CD4-positive, alpha-beta T cell (primary cell): Measurements from ENCODE around the gene RAB25. TPM values are rescaled to one million over a fixed set of nuclear protein-coding genes. Genes with fewer than 3 reads are reported as not detected.
"Not testable (repeated sequence)": the region's sequence is repeated elsewhere in the genome, so short reads cannot be mapped to it uniquely, and the experiment has no call there.

Experiments
- ATAC-seq: fragments of 200-7000 bp; cut with Tn5 transposase; one replicate; pipeline ENCODE4 v1.10.0; 2022; ENCODE audit warnings: mild to moderate bottlenecking; ENCODE audit not compliant: poor library complexity
- CTCF ChIA-PET: fragments of 350-600 bp; sonication (Branson Sonifier 250); formaldehyde crosslinking; loops from one replicate; lab custom pipeline; 2021; ENCODE audit warnings: antibody characterized with exemption, inconsistent platforms; lab: Charles Lee
- POLR2A ChIA-PET: fragments of 350-600 bp; sonication (Branson Sonifier 250); formaldehyde crosslinking; loops from one replicate; lab custom pipeline; 2021; ENCODE audit warnings: antibody characterized with exemption, inconsistent platforms; lab: Charles Lee
- DNase-seq, 14 experiments: peaks; one replicate each; pipeline ENCODE4 v3.0.0-alpha.2; 2013 to 2020; ENCODE audit warnings: mixed read lengths in 2 of 14
- H3K27ac ChIP-seq, 2 donors: one replicate each; pipeline versions ENCODE4 v1.5.1 to v1.7.0; 2013; ENCODE audit warnings: low read length in 2 of 2, low read depth in 1 of 2, mild to moderate bottlenecking in 1 of 2
- H3K27me3 ChIP-seq, 2 experiments: 1 replicate in 1 of 2; 2 replicates in 1 of 2; pipeline versions ENCODE4 v1.6.1 to v1.7.0; 2013; ENCODE audit warnings: low read length in 2 of 2, control low read depth in 1 of 2, mild to moderate bottlenecking in 1 of 2, moderate library complexity in 1 of 2; ENCODE audit not compliant: insufficient read depth in 2 of 2, control insufficient read depth in 1 of 2
- H3K36me3 ChIP-seq: one replicate; pipeline ENCODE4 v1.6.1; 2013; ENCODE audit warnings: low read length, control low read depth; ENCODE audit not compliant: insufficient read depth
- H3K4me1 ChIP-seq: one replicate; pipeline ENCODE4 v1.6.1; 2013; ENCODE audit warnings: low read length, control low read depth; ENCODE audit not compliant: insufficient read depth
- H3K4me3 ChIP-seq: one replicate; pipeline ENCODE4 v1.5.1; 2013; ENCODE audit warnings: mild to moderate bottlenecking, low read length, moderate library complexity
- H3K9me3 ChIP-seq, 2 experiments: 1 replicate in 1 of 2; 2 replicates in 1 of 2; pipeline versions ENCODE4 v1.6.1 to v1.7.0; 2013; ENCODE audit warnings: low read length in 2 of 2, mild to moderate bottlenecking in 2 of 2, control low read depth in 1 of 2, moderate library complexity in 1 of 2; ENCODE audit not compliant: control insufficient read depth in 1 of 2, insufficient read depth in 1 of 2
- H3K27ac Mint-ChIP-seq: one replicate; pipeline ENCODE4 v1.8.0; 2020; ENCODE audit warnings: mixed read lengths
- H3K27me3 Mint-ChIP-seq: one replicate; pipeline ENCODE4 v1.8.0; 2021; ENCODE audit warnings: mixed read lengths
- H3K36me3 Mint-ChIP-seq: one replicate; pipeline ENCODE4 v1.8.0; 2021; ENCODE audit warnings: low read depth, mixed read lengths
- H3K4me1 Mint-ChIP-seq: one replicate; pipeline ENCODE4 v1.8.0; 2021; ENCODE audit warnings: low read depth, mixed read lengths
- H3K4me3 Mint-ChIP-seq: one replicate; pipeline ENCODE4 v1.8.0; 2020; ENCODE audit warnings: mild to moderate bottlenecking, mixed read lengths
- H3K9me3 Mint-ChIP-seq: one replicate; pipeline ENCODE4 v1.8.0; 2020; ENCODE audit warnings: mixed read lengths
- intact Hi-C, 2 experiments: fragments of 100-400 bp; cut with DNase I in 1 of 2; cut with micrococcal nuclease in 1 of 2; formaldehyde crosslinking; loops; one replicate each; pipeline versions ENCODE4 v1.15.1 to v1.9.0; 2023 to 2025; cut with DNase I, micrococcal nuclease
- total RNA-seq, 174 experiments: library from RNA in 2 of 174; stranded (reverse) in 2 of 174; gene quantifications; one replicate each; pipeline ENCODE4 v1.2.3 and lab custom pipeline; 2021 to 2026
- TF ChIP-seq, protein P1 (sequence below): fragments of 200-600 bp; IDR thresholded peaks from one replicate; pipeline ENCODE4 v1.8.0; 2022; ENCODE audit warnings: antibody characterized with exemption, mild to moderate bottlenecking

Gene RAB25
- total RNA-seq, 2 experiments from 2014 or later, result 0.58 to 1.3 TPM

DNA sequence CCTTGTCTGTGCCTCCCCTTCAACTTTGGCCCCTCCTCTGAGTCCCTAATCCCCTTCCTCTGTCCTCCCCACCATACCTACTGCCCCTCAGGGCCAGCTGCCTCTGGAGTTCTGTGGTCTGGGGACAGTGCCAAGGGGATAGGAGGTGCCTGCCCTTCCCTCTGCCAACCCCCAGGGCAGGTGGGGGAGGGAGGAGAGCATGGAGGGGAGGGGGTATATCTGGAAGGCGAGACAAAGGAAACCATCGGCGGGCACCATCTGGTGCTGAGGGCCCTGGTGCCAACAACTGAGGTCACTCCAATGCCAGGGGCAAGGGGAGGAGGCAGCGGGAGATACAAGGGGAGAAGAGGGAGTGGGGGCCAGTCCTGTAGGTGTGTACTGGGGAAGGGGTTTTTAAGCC, 9.6 kb downstream of the RAB25 start:
- POLR2A ChIA-PET, result no interaction called here
- Mint-ChIP-seq H3K36me3 (no peaks in the 10 kb centered on the region), H3K27ac (no peak overlapping the region), H3K4me1 (peaks cover 6% of the 10 kb centered on the region), H3K9me3 (no peaks in the 10 kb centered on the region), H3K27me3 (no peaks in the 10 kb centered on the region), H3K4me3 (no peak overlapping the region)
- H3K27me3 ChIP-seq, result no peaks in the 10 kb centered on the region
- ATAC-seq (no peak), DNase-seq (no peak)
- no peaks in the 10 kb centered on the region for H3K9me3 ChIP-seq
- CTCF ChIA-PET, result no interaction called here
- TF ChIP-seq, protein P1, sequence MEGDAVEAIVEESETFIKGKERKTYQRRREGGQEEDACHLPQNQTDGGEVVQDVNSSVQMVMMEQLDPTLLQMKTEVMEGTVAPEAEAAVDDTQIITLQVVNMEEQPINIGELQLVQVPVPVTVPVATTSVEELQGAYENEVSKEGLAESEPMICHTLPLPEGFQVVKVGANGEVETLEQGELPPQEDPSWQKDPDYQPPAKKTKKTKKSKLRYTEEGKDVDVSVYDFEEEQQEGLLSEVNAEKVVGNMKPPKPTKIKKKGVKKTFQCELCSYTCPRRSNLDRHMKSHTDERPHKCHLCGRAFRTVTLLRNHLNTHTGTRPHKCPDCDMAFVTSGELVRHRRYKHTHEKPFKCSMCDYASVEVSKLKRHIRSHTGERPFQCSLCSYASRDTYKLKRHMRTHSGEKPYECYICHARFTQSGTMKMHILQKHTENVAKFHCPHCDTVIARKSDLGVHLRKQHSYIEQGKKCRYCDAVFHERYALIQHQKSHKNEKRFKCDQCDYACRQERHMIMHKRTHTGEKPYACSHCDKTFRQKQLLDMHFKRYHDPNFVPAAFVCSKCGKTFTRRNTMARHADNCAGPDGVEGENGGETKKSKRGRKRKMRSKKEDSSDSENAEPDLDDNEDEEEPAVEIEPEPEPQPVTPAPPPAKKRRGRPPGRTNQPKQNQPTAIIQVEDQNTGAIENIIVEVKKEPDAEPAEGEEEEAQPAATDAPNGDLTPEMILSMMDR, result no peak
- H3K27ac ChIP-seq, result no peak overlapping the region
- peaks cover 6% of the 10 kb centered on the region for H3K4me1 ChIP-seq
- no peak overlapping the region for H3K4me3 ChIP-seq
- H3K36me3 ChIP-seq, result no peaks in the 10 kb centered on the region
- intact Hi-C loops, result no loop called here

DNA sequence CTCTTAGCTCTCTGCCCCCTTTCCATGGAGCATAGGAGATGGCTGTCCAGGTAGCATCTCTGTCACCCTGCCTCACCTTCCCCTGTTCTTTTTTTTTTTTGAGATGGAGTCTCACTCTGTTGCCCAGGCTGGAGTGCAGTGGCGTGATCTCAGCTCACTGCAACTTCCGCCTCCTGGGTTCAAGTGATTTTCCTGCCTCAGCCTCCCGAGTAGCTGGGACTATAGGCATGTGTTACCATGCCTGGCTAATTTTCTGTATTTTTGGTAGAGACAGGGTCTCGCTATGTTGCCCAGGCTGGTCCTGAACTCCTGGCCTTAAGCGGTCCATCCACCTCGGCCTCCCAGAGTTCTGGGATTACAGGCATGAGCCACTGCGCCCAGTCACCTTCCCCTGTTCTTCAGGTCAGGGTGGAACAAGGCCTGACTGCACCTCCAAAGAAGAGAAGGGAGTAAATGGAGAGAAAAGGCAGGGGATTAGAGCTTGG, 10.4 kb downstream of the RAB25 start:
- CTCF ChIA-PET, ATAC-seq, H3K27ac ChIP-seq, H3K27ac Mint-ChIP-seq, H3K9me3 Mint-ChIP-seq, H3K4me1 ChIP-seq, intact Hi-C loops, H3K4me3 Mint-ChIP-seq, H3K36me3 ChIP-seq, POLR2A ChIA-PET, H3K27me3 ChIP-seq, H3K4me3 ChIP-seq, H3K9me3 ChIP-seq, H3K36me3 Mint-ChIP-seq, H3K4me1 Mint-ChIP-seq, H3K27me3 Mint-ChIP-seq, DNase-seq: not testable (repeated sequence)

DNA sequence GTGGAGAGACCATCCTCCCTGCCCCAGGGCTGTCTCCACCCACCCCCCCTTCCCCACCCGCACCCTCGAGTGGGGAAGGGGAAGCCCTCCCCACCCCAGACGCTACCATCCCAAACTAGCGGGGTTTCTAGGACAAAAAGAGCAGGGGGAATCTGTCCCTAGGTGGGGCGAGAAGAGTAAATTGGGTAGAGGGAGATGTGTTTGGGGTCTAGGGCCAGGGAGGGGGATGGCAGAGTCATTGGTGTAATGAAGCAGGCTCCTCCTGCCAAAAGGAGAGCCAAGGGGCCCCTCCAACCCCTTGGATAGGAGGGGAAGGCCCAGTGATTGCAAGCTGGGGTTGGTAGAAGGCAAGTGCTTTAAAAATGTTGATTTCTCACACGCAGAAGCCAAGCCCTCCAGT, 11.3 kb downstream of the RAB25 start:
- TF ChIP-seq, protein P1, result no peak
- Histone ChIP-seq H3K36me3 (no peaks in the 10 kb centered on the region), H3K27me3 (no peaks in the 10 kb centered on the region), H3K27ac (no peak overlapping the region), H3K9me3 (no peaks in the 10 kb centered on the region), H3K4me1 (no peaks in the 10 kb centered on the region), H3K4me3 (no peak overlapping the region)
- H3K4me1 Mint-ChIP-seq, result no peaks in the 10 kb centered on the region
- no peaks in the 10 kb centered on the region for H3K36me3 Mint-ChIP-seq
- H3K9me3 Mint-ChIP-seq, result no peaks in the 10 kb centered on the region
- ChIA-PET CTCF (no interaction called here), POLR2A (no interaction called here)
- intact Hi-C loops, result no loop called here
- DNase-seq, result no peak
- H3K27me3 Mint-ChIP-seq, result no peaks in the 10 kb centered on the region
- no peak overlapping the region for H3K27ac Mint-ChIP-seq
- no peak for ATAC-seq
- no peak overlapping the region for H3K4me3 Mint-ChIP-seq

DNA sequence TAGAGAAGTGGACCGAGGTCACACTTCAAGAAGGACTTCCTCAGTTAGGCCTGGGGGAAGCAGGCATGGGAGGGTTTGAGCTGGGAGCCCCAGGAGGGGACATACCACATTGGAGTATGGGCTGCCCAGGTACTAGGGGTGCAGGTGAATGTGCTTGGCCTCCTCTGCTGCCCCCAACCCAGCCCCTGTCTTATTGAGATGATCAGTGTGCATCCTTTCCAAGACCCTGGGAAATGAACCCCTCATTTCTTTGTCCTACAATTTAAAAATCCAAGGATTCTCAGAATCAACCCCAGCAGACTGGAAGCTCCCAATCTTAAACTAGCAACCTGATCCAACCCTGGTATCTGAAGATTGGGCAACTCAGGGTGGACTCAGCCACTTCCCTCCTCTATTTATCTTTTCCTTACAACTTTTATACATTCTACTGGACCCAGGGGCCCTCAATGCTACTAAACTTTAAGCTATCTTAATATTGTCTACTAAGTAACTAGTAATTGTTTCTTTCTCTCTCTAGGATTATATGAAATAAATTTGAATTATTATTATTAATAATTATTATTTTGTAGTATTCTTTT, 12.2 kb downstream of the RAB25 start:
- H3K4me3 Mint-ChIP-seq, result no peak overlapping the region
- no peaks in the 10 kb centered on the region for H3K9me3 Mint-ChIP-seq
- H3K36me3 Mint-ChIP-seq, result no peaks in the 10 kb centered on the region
- H3K27ac ChIP-seq, result no peak overlapping the region
- ATAC-seq (no peak), DNase-seq (no peak)
- no peaks in the 10 kb centered on the region for H3K4me1 Mint-ChIP-seq
- H3K4me1 ChIP-seq, result no peaks in the 10 kb centered on the region
- POLR2A ChIA-PET, result no interaction called here
- CTCF ChIA-PET, result no interaction called here
- no peaks in the 10 kb centered on the region for H3K27me3 Mint-ChIP-seq
- H3K9me3 ChIP-seq, result no peaks in the 10 kb centered on the region
- no peaks in the 10 kb centered on the region for H3K27me3 ChIP-seq
- no peaks in the 10 kb centered on the region for H3K36me3 ChIP-seq
- TF ChIP-seq, protein P1, result no peak
- no peak overlapping the region for H3K27ac Mint-ChIP-seq
- intact Hi-C loops, result no loop called here
- H3K4me3 ChIP-seq, result no peak overlapping the region
